ENCODE measurements around the gene CDC42SE2.

- TF ChIP-seq EZH2 (IDR thresholded peaks at IDR 0.05; ENCODE audit: borderline replicate concordance, low read length) (no peak), CTCF (conservative IDR thresholded peaks at IDR 0.05 in 1 of 2, IDR thresholded peaks at IDR 0.05 in 1 of 2; ENCODE audit: extremely low read depth in 1 of 2, insufficient read depth in 1 of 2, low read depth in 1 of 2, low read length in 2 of 2) (no peak)
Observed at GRCh38 chr5:131368866-131369265, 105.0 kb downstream of the CDC42SE2 start.
